C4-2B (cell line): ENCODE results near the gene ASNSD1.

Experiments
- CTCF ChIP-seq: fragments of 450-650 bp; conservative IDR thresholded peaks from 2 replicates; pipeline ENCODE4 v1.5.1; 2017; ENCODE audit warnings: mild to moderate bottlenecking
- ZFX ChIP-seq: fragments of 450-650 bp; IDR thresholded peaks from 2 replicates; pipeline ENCODE4 v1.6.1; 2017

GRCh38 chr2:189676471-189676870 is 15.2 kb downstream of the ASNSD1 start:
- TF ChIP-seq CTCF: no peak
- no peak for TF ChIP-seq ZFX
